Stimulated activated CD4-positive, alpha-beta T cell treated with anti-CD3 and anti-CD28 coated beads, TNF-alpha, amount 100 ng/mL, for 4 hours (primary cell): Measurements from ENCODE around the gene OSBPL5.
A peak's percentile ranks its signal among the peaks of the same experiment; 100 is the strongest.
"Not testable (repeated sequence)": the region's sequence is repeated elsewhere in the genome, so short reads cannot be mapped to it uniquely, and the experiment has no call there.

Experiments used
- DNase-seq, 3 experiments: peaks; one replicate each; pipeline ENCODE4 v3.0.0-alpha.2; 2020; ENCODE audit warnings: low read depth in 3 of 3

OSBPL5 gene

GRCh38 chr11:3080733-3081385 is 84.3 kb downstream of the OSBPL5 start:
- DNase-seq = no peak

- no peak for DNase-seq
Measured at GRCh38 chr11:3080104-3080503, 85.0 kb downstream of the OSBPL5 start.

- DNase-seq = no peak
Measured at GRCh38 chr11:3077846-3078440, 87.2 kb downstream of the OSBPL5 start.

GRCh38 chr11:3077189-3077836 is 87.8 kb downstream of the OSBPL5 start:
- no peak for DNase-seq

GRCh38 chr11:3074912-3075589 is 90.1 kb downstream of the OSBPL5 start:
- no peak for DNase-seq

GRCh38 chr11:3073029-3073435 is 92.1 kb downstream of the OSBPL5 start:
- DNase-seq = no peak

GRCh38 chr11:3069425-3069824 is 95.7 kb downstream of the OSBPL5 start:
- DNase-seq = no peak

- DNase-seq = not testable (repeated sequence)
Measured at GRCh38 chr11:3066308-3066707, 98.8 kb downstream of the OSBPL5 start.

GRCh38 chr11:3064709-3065108 is 100.4 kb downstream of the OSBPL5 start:
- not testable (repeated sequence) for DNase-seq

GRCh38 chr11:3063876-3064275 is 101.2 kb downstream of the OSBPL5 start:
- not testable (repeated sequence) for DNase-seq

- not testable (repeated sequence) for DNase-seq
Measured at GRCh38 chr11:3063432-3063831, 101.7 kb downstream of the OSBPL5 start.

- no peak for DNase-seq
Measured at GRCh38 chr11:3060436-3061025, 104.6 kb downstream of the OSBPL5 start.

- DNase-seq = no peak
Measured at GRCh38 chr11:3058753-3059664, 106.1 kb downstream of the OSBPL5 start.

- DNase-seq = peak; percentile 86 to 92 (median 89)
Measured at GRCh38 chr11:3057069-3057963, 107.8 kb downstream of the OSBPL5 start, which contains the start of gene CARS1. Gene CARS1 (minus strand): TSS chr11:3057423. CDS start chr11:3057367, 56 bp downstream.

- DNase-seq = no peak
Measured at GRCh38 chr11:3056296-3057068, 108.6 kb downstream of the OSBPL5 start.

GRCh38 chr11:3055891-3056290 is 109.2 kb downstream of the OSBPL5 start:
- no peak for DNase-seq

GRCh38 chr11:3052567-3052966 is 112.5 kb downstream of the OSBPL5 start:
- no peak for DNase-seq

GRCh38 chr11:3052109-3052479 is 113.0 kb downstream of the OSBPL5 start:
- no peak for DNase-seq
